T-helper 1 cell treated with Interleukin-12 subunit alpha and Interleukin-12 subunit beta and Interleukin-4 antibody, amounts not matched to agents 30 ng/mL and 1 ng/mL, for 36 hours (primary cell): Measurements from ENCODE around the gene MYO19. TPM values are rescaled to one million over a fixed set of nuclear protein-coding genes. Genes with fewer than 3 reads are reported as not detected.

Experiments
- intact Hi-C: fragments of 100-400 bp; cut with micrococcal nuclease; formaldehyde crosslinking; loops from one replicate; pipeline ENCODE4 v1.15.1; 2024
- total RNA-seq: library from RNA; stranded (reverse); gene quantifications from 2 replicates; pipeline ENCODE4 v1.2.3, GENCODE V29; 2022

The MYO19 gene
- total RNA-seq, 1 donor from 2014 or later: 115 TPM

- intact Hi-C loops: no loop called here
These were observed 32.7 kb downstream of the MYO19 start for GRCh38 chr17:36501963-36502362.

- intact Hi-C loops: no loop called here
These were observed 33.3 kb downstream of the MYO19 start for GRCh38 chr17:36501351-36501750.

GRCh38 chr17:36500745-36501225 lies 33.9 kb downstream of the MYO19 start:
- intact Hi-C loops: no loop called here

GRCh38 chr17:36498560-36499300 lies 35.9 kb downstream of the MYO19 start:
- intact Hi-C loops: no loop called here

DNA sequence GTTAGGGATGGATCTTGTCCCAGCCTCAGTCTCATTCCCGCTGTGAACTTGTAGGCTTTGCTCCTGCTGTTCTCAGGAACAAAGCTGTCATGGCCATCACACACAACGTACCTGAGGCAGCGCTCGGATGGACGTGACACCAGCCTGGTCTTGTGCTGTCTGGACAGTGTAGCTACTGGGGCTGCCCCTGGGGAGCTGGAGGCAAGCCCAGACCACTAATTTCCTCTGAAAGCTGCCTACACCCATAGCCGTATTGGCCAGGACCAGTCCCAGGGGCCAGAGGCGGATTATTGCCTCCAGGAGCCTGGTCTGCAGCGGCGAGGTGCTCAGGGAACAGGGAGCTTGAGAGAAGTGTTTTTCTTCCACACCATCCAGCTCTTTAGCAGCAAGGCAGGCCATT lies 36.5 kb downstream of the MYO19 start:
- intact Hi-C loops: no loop called here

GRCh38 chr17:36496018-36496789 lies 38.5 kb downstream of the MYO19 start:
- intact Hi-C loops: no loop called here

DNA sequence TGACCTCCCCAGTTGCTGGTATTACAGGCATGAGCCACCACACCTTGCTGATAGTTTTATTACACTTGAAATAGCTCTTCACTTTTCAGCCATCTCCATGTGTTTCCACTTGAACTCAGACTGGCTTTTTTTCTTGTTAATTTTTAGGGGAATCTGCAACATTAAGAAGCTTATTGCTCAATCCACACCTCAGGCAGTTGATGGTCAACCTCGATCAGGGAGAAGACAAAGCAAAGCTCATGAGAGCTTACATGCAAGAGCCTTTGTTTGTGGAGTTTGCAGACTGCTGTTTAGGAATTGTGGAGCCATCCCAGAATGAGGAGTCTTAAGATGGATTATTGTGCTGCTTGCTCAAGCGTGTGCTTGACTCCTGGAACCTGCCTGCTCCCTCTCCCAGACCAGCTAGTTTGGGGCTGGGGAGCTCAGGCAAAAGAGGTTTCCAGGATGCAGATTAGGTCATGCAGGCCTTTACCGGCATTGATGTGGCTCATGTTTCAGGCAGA lies 39.5 kb downstream of the MYO19 start:
- intact Hi-C loops: no loop called here

DNA sequence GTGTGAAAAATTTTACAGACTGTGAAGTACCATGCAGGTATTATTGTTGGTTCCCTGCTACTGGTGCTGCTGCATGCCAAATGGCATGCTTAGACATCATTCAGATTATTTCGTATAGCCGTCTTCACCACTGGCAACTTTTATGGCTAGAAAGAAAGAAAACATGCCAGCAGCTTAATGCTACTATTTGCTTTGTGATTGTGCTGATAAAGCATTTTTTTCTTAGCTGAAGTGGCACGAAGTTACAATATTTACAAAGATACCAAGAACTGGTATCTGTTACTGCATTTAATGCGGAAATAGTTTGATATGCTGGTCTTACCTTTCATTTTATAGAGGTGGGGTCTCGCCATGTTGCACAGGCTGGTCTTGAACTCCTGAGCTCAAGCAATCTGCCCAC lies 40.0 kb downstream of the MYO19 start:
- intact Hi-C loops: no loop called here

GRCh38 chr17:36493956-36494355 lies 40.7 kb downstream of the MYO19 start:
- intact Hi-C loops: no loop called here

DNA sequence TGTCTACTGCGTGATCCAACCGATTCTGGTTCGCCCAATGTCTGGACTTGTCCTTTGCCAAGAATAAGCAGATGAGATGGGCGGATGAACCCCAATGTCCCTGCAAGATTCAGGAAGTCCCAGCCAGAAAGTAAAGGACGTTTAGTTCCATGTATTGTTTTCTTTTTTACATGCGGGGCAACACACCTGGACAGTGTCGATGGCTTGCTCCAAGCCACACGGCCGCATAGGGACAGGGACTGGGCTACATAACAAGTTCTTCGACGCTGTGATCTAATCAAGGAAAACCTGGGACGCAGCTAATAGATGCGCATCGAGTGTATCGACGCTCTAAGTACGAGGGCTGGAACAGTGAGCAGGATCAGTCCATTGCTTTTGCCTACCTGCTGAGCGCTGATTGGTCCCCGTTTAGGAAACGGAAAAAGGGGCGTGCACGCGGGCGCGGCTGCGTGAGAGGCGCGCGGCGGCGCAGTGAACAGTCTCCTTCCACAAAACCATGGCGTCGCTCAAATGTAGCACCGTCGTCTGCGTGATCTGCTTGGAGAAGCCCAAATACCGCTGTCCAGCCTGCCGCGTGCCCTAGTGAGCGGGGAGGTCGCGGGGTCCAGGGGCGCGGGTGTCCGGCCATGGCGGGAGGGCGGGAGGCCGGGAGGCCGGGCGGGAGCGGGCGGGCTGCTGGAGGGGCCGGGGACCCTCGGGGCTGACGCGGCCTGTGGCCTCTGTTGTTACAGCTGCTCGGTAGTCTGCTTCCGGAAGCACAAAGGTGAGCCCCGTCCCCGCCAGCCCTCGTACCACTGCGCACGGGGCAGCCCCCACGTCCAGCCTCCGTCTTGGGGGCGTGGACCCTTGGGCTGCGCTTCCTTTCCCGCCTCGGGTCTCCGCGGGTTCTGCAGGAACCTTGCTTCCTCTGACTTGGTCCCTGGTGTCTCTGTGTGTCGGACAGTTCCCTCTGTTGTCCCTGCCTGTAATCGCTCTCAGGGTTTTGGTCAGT lies 48.2 kb downstream of the MYO19 start, which contains the start of gene ZNHIT3:
ZNHIT3 (plus strand) TSS at position 478 of the 991 bp plus-strand sequence; CDS start at position 497, 19 bp downstream.
- intact Hi-C loops: loop anchor here (1.0 to 10.0 kb wide), 10 partner anchors 22 to 1522 kb away; partner anchors contain the start of genes AP2B1, CCT6B, GGNBP2 and MRM1

GRCh38 chr17:36485805-36486203 lies 48.9 kb downstream of the MYO19 start:
- intact Hi-C loops: loop anchor here (1.0 to 10.0 kb wide), 10 partner anchors 22 to 1521 kb away; partner anchors contain the start of genes AP2B1, CCT6B, GGNBP2 and MRM1

DNA sequence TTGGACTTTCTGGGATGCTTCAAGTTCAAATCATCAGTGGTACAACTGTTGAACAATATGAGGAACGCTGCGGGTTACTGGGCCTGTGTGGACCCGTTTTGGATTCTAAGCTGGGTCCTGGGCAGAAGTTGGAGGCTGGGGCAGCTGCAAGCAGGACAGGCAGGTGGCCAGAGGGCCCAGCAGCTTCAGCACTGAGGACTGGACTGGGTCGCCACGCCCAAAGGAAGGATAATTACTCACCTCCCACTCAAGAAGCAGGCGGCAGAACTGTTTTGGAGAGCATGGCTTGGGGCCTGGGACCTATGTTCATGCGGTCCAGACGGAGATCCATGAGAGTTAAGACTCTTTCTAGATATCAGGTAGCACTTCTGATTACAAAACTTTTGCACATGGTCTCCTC lies 49.6 kb downstream of the MYO19 start:
- intact Hi-C loops: loop anchor here (5.0 to 10.0 kb wide), 3 partner anchors 330 to 1520 kb away; partner anchors contain the start of genes AP2B1, CCT6B and ZNF830

DNA sequence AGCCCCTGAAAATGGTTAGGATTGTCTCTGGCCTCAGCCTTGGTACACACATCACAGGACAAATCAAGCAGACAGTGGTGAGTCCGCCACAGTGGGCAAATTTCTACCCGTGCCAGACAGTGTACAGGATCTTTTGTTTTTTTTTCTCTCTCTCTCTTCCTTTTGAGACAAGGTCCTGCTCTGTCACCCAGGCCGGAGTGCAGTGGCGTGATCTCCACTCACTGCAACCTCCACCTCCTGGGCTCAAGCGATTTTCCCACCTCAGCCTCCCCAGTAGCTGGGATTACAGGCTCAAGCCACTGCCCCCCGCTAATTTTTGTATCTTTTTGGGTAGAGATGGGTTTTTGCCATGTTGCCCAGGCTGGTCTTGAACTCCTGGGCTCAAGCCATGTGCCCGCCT lies 50.6 kb downstream of the MYO19 start:
- intact Hi-C loops: loop anchor here (10.0 kb wide), 2 partner anchors 329 to 1519 kb away; partner anchors contain the start of genes CCT6B and ZNF830

- intact Hi-C loops: loop anchor here (1.0 to 10.0 kb wide), 3 partner anchors 328 to 1518 kb away; partner anchors contain the start of genes CCT6B and ZNF830
These were observed 51.8 kb downstream of the MYO19 start for GRCh38 chr17:36482611-36483504.

DNA sequence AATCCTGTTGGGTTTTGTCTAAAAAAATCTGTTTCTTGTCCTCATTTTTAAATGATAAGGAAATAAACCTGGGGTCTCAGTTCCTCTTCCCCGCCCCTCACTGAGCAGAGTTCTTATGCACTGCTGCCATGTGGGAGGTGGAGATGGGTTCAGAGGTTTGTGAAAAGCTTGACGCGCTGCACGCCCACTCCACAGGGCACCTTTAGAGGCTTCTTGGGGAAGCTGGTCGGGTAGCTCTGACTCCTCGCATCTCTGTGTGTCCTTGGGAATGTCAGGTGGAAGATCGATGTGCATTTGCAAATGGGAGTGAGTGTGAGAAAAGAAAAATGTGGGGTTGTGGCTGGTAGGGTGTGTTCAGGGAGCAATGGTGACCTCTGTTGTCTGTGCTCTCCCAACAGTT lies 52.8 kb downstream of the MYO19 start:
- intact Hi-C loops: loop anchor here (10.0 kb wide), 2 partner anchors 327 to 1517 kb away; partner anchors contain the start of genes CCT6B and ZNF830

- intact Hi-C loops: loop anchor here (10.0 kb wide), 1 partner anchor 1571 kb away; no protein-coding TSS in a partner anchor
These were observed 59.2 kb downstream of the MYO19 start for GRCh38 chr17:36475346-36475970.

DNA sequence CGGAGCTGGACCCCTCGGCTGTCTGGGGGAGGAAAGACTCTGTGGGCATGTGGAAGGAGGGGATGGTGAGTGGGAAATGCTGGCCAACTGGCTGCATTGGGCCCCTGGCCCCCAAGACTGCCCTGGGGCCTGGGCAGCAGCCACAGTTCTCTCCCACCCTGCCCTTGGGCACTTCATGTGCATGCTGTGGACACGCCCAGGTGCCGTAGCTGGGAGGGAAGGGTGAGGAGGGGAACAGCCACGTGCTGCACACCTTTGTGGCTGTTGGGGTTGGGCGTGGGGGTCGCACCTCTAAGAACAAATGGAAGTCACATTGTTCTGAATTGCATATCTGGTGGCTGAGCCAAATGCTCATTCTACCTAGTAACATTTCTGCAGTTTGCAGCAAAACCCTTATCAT lies 60.1 kb downstream of the MYO19 start:
- intact Hi-C loops: loop anchor here (10.0 kb wide), 1 partner anchor 1570 kb away; no protein-coding TSS in a partner anchor

DNA sequence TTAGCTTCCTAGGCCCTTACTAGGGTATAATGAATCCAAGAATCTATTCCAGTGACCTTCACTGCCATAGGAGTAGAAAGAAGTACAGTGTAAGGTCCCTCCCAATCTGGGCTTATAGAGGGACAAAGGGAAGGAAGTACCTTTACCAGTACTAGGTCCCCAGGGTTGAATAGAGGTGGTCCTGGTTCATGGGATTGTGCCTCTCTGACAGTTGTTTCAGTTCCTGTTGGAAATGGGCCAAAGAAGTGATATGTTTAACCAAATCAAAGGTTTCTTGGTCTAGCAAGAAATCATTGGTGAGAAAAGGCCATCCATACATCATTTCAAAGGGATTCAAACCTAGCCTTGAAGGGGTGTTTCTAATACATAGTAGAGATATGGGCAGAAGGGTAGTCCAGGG lies 64.2 kb downstream of the MYO19 start:
- intact Hi-C loops: loop anchor here (10.0 kb wide), 1 partner anchor 1566 kb away; no protein-coding TSS in a partner anchor
